ENCODE data around the gene GPR52.

Gene GPR52

DNA sequence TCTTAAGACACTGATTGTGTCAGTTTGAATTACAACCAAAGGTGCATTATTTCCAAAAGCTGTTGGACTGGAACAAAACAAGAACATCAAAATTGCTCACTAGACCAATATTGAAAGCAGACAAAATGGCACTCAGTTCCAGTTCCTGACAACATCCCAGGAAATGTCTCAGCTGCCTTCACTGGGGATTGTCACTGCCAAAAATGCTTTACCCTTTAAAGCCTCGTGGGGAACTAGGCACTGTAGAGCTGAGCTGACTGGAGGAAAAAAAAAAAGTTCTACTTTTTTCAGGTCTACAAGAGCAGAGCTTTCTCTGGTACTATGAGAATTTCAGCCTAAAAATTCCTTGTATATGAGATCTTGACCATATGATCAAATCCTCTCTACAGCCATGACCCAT, 21.9 kb downstream of the GPR52 start:
- DNase-seq = no peak

DNA sequence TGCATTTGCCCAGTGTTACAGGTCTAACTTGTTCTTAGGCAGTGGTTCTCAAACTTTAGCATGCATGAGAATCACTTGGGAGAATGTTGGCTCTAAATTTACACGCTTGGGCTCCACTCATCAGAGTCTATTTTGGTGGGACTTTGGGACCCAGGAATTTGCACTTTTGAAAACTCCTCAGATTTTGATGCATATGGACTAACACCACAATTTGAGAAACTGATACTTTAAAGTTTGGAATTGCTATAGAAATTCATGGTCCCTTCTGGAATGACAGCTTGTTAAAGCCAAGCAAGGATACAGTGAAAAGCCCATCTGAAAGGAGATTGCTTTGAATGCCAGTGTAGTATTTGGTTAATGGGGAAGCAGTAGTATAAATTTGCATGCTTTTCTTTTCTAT, 31.5 kb downstream of the GPR52 start:
- DNase-seq = no peak

DNA sequence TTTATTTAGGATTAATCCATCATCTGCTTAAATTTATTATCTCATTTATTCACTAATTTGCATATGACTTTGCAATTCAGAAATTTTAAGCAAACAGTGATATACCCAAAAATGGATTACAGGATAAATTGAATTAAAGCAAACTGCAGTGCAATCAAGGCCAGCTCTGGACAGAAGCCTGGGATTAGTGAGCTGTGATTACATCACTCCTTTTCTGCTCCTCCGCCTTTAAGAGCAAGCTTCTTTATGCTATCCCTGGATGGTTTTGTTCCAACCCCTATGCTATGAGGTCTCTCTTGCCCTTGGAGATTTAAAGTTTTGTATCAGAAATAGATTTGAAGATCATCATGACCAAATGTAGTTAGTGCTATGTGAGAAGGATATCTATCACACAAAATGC, 32.6 kb downstream of the GPR52 start:
- no peak for DNase-seq

DNA sequence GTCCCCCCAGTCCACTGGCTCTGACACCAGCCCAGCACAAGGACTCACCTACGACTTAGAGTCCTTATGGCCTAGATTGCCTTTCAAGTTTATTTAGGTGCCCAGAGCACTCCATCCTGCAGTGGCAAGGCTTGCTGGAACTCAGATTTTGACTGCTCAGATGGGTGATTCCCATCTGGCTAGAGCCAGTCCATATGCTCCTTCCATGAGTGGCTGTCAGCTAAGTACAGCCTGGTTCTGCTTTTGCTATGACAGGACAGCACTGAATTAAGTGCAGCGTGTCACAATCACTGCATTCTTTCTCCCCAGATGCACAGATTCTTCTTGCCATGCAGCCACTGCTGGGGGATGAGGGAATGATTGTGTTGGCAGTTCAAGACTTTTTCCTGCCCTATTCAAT, 43.8 kb downstream of the GPR52 start:
- no peak for DNase-seq

DNA sequence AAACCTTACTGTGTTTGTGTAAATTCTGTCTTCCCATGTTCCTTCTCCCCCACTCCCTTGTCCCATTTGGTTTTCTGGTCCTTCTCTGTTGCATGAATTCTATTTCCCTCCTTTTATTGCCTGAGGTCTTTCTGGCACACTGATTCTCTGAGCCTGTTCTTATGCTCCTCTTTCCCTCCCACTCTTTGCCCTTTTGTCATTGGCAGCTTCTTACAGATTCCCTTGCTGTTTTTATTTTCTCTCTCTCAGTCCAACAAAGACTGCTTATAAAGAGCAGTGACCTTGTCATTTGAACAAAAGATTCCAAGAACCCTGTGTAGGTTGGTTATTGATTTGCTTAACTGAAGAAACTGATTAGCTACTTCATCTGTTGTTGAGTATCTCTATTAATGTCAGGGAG, 49.7 kb downstream of the GPR52 start:
- DNase-seq = no peak
